ENCODE measurements around the gene DTNB.
A peak's percentile ranks its signal among the peaks of the same experiment; 100 is the strongest.
"Not testable (repeated sequence)": the region's sequence is repeated elsewhere in the genome, so short reads cannot be mapped to it uniquely, and the experiment has no call there.

DTNB gene

DNA sequence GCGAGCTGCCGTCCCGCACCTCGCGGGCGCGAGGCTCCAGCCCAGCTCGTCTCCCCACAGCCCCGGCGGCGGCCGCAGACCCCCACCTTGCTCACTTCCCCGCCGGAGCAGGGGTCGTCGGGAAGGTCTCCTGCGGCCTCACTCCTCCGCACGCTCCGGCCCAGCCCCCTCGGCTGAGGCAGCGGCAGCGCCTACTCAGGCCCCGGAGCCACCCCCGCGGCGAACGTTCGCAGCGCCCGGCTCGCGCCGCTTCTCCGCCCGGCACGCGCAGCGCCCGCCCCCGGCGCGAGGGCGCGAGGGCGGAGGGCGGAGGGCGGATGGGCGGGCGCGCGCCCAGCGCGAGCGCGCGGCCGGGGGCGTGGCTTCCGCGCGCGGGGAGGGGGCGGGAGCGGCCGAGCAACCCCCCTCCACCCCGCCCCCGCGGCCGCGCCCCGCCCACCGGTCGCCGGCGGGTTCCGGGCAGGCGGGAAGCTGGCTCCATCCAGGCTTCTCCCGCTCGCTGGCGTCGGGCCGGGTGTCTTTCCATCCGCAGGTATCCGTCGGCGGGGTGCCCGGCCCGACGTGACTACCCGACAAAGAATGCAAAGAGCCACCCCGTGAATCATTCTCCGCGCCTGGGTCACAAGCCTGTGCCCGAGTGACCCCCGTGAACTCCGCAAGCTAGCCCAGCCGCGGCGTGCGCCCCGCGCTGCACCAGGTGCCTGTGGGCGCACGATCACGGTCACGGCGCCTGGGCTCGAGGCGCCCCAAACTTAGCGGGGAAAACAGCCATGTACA, at the start of gene DTNB:
Gene DTNB (minus strand): TSS at position 278 of the 777 bp plus-strand sequence. CDS start 20,917 bp downstream, outside the sequence.
- DNase-seq, result peak; percentile 73

DNA sequence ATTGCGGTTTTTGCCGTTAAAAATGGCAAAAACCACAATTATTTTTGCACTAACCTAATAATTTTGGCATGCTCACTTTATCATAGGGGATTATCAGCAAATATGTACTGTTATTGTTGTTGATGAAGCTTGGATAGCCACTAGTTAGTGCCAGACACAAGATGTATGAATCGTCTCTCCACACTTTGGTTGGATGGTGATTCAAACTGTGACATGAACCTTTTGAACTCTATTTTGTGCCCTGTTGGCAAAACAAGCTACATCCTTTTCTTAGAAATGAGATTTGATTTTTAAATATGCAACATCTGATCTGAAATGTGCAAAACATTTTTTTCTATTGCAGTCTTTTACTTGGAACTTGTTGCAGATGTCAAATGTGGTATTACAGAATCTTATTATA, 48.8 kb upstream of the DTNB start:
- no peak for DNase-seq

DNA sequence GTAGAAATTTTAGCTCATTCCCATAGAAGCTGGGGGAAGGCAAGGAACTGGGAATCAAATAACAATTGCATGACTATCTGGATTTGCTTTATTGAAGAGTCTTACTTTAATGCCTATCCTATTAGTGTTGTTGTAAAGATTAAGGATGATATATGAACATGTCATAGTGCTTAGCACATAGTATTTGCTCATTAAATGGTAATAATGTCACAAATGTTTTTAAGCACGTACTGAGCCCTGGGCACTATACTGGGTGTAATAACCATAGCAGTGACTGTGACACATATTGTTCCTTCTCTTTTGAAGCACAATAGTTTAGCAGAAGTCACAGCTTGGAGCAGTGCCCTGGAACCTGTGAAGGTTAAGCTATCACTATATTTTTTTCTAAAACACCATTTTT, 47.2 kb upstream of the DTNB start:
- no peak for DNase-seq

DNA sequence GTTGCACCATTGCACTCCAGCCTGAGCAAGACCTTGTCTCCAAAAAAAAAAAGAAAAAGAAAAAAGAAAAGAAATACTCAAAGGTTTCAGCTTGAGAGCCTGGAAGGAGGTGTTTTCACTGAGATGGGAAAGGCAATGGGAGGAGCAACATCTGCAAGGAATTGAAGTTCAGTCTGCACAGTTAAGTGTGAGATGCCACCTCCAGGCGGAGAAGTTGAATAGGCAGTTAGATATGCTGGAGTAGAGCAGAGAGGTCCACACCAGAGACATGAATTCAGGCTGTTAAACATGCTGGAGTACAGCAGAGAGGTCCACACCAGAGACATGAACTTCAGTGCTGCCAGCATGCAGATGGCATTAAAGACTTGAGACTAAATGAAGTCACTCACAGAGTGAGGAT, 41.4 kb upstream of the DTNB start:
- peak; percentile 31 for DNase-seq

- DNase-seq, result peak; percentile 61
Observed at GRCh38 chr2:25712455-25712854, 39.1 kb upstream of the DTNB start.

GRCh38 chr2:25711675-25712354, 38.4 kb upstream of the DTNB start:
- peak; percentile 91 for DNase-seq

GRCh38 chr2:25710750-25711149, 37.4 kb upstream of the DTNB start:
- DNase-seq, result no peak

DNA sequence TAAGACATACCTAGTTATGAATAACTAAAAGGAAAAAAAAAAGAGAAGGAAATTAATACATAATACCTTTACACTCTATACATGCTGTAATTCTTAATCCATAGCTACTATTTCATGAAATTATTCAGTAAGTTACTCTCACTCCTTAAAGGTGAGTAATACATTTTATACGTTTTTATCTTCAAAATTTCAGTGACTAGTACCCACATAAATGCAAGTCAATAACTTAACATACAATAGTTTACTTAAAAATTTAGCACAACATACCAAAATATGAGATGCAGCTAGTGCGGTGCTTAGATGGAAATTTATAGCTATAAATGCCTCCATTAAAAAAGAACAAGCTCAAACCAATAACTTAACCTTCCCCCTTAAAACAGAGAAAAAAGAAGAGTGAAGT, 36.0 kb upstream of the DTNB start:
- no peak for DNase-seq

DNA sequence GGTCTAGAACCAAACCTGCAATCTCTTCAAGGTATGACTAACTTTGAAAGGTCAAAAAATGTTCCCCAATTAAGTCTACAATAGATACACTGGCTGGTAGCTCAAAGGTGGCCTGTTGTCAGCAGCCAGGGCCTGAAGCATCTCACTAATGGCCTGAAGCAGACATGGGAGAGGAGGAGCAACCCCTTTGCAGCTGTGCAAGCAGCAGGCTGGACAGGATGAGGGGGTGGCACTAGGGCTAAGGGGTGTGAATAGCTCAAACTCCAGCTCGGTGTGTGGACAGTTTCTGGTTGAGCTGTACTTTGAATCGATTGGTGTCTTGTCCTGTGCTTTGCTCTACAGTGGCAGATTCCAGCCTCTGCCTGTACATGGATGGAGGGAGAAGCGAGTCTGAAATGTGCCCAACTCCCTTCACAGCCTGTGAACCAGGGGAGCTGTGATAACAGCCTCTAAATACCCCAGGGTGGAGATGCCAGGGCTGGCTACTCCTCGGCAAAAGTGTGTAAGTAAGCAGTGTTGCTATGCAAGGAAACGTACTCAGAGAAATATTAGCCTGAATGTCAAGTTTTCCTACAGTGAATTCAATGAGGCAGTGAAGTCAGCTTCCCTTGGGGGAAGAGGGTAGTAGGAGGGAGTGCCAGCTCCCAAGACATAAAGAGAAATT, 34.7 kb upstream of the DTNB start:
- DNase-seq, result no peak

- not testable (repeated sequence) for DNase-seq
Observed at GRCh38 chr2:25705575-25705974, 32.2 kb upstream of the DTNB start.

GRCh38 chr2:25701801-25702200, 28.4 kb upstream of the DTNB start:
- no peak for DNase-seq

DNA sequence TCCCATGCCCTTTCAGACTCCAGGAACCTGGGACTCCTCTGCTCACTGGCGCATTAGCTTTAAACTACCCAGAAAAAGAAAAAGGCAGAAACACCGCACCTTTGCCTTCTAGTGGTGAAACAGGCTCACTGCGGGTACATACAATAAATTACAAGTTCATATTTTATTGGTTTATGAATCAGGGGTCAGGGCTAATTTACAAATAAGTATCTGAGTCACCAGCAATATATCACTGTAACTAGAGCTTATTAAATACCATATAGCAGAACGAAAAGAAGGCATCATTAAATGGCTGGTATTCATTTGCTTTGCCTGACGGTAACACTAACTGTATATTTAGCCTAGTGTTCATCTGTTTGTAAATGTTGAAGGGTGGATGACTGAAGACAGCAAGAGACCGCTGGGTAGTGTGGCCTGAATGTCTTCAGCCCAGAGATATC, 26.9 kb upstream of the DTNB start:
- peak; percentile 67 for DNase-seq

- no peak for DNase-seq
Observed at GRCh38 chr2:25699216-25699615, 25.8 kb upstream of the DTNB start.

- DNase-seq, result no peak
Observed at GRCh38 chr2:25698752-25699151, 25.4 kb upstream of the DTNB start.

- no peak for DNase-seq
Observed at GRCh38 chr2:25697559-25698341, 24.4 kb upstream of the DTNB start.

DNA sequence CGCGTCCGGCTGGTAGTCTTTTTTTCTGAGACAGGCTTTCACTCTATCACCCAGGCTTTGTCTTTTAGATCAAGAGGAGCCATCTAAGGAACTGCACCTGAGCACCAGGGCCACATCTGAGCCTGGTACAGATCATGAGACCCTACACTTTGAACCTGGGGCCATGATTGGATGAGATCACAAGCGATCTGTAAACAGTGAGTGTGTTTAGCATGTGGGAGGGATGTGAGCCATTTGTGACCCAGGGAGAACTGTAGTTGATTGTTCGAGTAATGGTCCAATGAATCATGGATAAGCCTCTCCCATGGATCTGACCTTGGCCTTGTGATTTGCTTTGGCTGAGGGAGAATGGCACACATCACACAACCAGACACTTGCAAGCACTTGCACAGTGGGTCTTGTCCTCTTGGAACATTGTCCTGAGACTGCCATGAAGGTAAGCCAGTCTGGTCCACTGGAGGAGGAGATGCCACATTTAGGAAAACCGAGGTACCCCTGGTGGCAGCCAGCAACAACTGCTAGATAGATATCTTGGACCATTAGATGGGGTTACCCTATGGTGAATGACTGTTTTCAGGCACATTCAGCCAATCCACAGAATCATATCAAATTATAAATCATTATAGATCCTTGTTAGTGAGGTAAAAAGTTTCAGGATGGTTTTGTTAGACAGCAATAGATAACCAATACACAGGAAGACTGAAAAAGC, 19.5 kb upstream of the DTNB start:
- no peak for DNase-seq

- no peak for DNase-seq
Observed at GRCh38 chr2:25692143-25692542, 18.8 kb upstream of the DTNB start.

DNA sequence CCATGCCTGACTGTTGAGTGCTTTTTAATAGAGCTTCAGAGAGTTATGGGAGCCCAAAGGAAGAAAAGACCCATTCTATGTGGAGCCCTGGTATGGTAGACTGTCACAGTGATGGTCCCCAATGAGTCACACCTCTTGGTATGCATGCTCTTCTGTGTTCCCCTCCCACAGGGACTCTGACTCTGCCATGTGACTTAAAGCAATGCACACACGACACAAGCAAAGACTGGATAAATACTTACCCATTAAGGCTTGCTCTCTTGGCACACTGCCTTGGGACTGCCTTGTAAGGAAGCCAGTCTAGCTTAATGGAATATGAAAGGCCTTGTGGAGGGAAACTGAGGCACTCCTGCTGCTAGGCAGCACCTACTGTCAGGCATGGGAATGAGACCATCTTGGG, 16.7 kb upstream of the DTNB start:
- no peak for DNase-seq

DNA sequence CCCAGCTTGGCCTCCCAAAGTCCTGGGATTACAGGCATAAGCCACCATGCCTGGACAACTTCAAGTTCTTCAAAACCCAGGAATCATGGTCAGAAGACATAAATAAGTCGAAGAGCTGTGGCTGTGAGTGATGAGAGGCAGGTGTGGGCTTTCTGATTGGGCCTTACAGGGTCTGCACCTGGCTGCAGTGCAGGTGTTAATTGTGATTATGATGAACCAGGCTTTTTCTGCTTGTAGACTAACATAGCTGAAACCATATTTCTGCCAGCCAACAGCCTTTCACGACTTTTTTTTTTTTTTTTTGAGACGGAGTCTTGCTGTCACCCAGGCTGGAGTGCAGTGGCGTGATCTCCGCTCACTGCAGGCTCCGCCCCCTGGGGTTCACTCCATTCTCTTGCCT, 14.9 kb upstream of the DTNB start:
- DNase-seq, result no peak

DNA sequence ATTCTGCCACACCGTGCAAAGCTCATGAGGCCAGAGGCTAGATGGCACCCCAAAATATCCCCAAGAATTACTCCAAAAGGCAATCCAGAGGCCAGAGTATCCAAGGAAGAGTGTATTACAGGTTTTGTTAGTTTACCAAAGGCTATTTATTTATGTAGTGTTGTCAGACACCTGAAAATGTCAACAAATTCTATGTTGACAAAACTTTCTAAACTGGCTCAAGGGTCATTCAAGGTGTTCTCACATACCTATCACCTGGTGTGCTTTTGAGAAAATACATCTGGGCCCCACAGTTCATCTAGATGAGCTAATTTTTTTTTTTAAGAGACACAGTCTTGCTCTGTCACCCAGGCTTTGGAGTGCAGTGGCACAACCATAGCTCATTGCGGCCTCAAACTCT, 12.4 kb upstream of the DTNB start:
- DNase-seq, result no peak

- no peak for DNase-seq
Observed at GRCh38 chr2:25684577-25685473, 11.4 kb upstream of the DTNB start.
